HG03342 (cell line): ENCODE measurements around the gene CCDC157.

Experiments used
- ATAC-seq: cut with Tn5 transposase; IDR thresholded peaks from one replicate; pipeline ENCODE4 v1.9.1; 2021; ENCODE audit warnings: mild to moderate bottlenecking, moderate library complexity; ENCODE audit not compliant: unreplicated experiment

The CCDC157 gene

DNA sequence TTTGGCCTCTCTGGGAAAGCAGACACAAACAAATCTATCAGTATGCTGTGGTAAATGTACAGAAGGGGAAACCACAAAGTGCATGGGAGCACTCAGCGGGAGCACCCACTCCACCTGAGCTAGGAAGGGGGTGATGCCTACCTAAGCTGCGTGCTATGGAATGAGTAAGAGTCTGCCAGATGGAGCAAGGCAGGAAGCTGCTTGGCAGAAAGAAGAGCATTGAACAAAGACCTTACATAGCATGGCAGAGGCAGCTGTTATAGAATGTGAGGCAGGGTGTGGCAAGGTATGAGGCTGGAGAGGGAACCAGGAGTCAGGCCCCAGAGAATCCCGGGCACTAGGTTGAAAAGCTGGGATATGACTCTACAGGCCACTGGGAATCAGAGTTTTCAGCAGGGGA is 55.0 kb downstream of the CCDC157 start:
- ATAC-seq, result no peak

DNA sequence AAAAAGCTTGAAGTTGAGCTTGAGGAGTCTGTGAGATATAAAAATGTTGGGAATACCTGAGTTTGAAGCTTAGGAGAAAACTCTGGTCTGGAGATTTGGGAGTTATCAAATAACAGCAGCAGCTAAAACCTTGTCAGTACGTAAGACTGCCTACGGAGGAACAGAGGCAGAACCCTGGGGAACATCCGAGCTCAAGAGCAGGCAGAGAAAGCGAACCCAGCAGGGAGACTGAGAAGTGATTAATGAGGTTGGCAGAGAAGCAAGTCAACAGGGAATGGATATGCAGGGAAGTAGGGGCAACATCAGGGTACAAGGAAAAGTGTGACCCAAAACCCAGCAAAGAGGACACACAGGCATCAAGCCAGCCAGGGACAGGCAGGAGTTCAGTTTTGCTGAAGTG is 56.2 kb downstream of the CCDC157 start:
- no peak for ATAC-seq

DNA sequence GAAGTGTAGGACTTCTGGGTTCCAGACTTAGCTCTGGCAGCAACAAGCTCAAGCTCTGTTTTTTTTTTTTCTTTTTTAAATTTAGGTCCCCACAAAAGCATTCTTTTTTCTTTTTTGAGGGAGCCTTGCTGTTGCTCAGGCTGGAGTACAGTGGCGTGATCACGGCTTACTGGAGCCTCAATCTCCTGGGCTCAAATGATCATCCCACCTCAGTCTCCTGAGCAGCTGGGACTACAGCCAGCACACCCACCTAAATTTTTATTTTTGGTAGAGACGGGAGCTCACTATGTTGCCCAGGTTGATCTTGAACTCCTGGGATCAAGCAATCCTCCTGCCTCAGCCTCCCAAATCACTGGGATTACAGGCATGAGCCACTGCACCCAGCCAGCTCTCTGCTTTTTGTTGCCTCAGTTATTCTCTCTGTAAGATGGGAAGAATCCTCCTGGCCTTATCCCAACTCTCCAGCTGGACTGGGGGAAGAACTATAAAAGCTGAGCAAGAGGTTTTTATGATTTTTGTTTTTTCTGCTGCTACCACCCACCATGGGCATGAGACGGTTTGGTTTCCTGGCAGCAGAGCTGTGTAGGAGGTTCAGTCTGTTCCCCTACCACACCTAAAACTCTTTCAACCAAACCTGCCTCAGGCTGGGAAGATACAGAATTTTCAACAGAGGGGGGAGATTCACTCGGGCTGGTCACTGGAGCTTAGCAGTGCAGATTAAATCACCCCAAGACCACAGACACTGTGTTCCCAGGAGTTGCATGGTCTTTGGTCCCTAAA is 57.1 kb downstream of the CCDC157 start:
- ATAC-seq, result no peak

DNA sequence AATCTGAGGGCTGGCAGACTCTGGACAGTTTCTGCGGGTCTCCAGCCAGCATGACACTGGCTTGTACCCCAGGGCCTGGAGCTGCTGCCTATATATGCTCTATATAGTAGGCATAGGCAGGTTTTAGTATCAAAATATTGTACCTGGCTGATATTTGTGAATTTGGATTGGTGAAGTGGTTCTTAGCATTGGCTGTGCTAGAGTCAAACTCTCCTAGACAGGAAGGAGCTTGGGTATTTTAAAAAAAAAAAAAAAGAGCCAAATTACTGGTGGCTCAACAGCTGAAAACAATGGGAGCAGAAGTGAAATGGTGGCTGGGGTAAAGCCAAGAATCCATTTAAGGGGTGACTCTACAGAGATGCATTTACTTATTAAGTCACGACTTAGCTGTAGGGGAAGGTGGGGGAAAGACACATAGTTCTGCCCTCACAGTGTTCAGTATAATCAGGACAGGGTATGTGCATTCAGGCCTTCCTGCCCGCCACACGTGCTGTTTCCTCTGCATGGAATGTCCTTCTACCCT is 57.8 kb downstream of the CCDC157 start:
- no peak for ATAC-seq

DNA sequence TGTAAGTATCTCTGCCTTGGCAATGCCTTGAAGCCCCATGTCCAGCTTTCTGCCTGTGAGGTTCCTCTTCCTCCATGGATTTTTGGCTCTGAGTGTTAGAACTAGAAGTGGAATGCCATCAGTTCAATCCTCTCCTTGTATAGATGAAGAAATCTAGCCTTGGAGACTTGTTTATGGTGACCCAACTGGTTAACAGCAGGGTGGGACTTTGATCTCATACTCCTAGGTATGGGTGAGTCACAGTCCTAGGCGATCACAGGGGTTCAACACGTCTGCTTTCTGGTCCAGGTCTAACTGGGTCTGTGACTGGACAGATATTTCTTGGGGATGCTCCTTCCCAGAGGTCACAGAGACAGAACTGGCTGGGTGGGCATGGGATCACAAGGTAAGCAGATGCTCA is 59.6 kb downstream of the CCDC157 start:
- no peak for ATAC-seq

DNA sequence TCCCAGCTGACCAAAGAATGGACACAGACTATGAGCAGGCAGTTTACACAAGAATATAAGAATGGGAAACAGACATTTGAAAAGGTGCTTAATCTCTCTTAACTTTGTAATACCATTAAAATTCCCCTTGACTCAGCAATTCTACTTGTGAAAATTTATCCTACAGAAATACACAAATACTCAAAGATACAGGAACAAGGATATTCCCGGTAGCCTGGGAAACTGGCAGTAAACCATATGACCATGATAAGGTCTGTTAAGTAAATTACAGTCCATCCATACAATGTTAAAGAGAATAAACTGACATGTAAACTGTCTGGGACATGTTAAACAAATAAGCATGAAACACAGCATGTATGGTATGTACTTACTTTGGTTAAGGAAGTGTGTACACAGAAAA is 60.0 kb downstream of the CCDC157 start:
- no peak for ATAC-seq

DNA sequence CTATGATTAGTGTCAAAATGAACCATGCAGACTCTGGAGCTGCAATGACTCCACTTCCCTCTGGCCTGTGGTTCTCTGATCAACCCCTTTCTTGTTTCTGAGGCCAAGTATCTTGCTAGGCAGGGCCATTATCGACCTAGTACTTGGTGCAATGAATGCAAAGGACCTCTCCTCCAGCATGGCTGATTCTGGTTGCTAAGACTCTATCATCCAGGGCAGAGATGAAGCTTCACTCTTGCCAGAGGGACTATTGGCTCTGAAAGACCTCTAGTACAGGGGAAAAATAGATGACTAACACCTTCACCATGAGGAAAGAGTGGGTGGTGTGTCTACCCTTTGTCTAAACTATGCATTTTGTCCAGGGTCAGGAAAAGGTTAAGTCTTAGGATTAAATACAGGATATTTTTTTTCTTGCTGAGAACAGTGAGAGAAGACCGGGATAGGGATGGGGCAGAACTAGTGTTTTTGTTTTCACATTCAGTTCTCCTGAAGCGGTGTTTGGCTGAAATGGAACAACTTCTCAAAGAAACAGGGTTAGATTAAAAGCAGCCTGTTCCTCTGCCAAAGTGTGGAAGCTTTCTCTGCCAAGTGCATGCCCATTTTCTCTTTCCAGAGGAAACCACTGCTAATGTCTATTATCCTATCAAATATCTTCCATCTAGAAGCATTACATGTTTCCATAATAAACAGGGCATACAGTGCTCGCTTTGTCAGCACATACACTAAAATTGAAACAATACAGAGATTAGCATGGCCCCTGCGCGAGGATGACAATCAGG is 63.7 kb downstream of the CCDC157 start:
- ATAC-seq, result no peak

DNA sequence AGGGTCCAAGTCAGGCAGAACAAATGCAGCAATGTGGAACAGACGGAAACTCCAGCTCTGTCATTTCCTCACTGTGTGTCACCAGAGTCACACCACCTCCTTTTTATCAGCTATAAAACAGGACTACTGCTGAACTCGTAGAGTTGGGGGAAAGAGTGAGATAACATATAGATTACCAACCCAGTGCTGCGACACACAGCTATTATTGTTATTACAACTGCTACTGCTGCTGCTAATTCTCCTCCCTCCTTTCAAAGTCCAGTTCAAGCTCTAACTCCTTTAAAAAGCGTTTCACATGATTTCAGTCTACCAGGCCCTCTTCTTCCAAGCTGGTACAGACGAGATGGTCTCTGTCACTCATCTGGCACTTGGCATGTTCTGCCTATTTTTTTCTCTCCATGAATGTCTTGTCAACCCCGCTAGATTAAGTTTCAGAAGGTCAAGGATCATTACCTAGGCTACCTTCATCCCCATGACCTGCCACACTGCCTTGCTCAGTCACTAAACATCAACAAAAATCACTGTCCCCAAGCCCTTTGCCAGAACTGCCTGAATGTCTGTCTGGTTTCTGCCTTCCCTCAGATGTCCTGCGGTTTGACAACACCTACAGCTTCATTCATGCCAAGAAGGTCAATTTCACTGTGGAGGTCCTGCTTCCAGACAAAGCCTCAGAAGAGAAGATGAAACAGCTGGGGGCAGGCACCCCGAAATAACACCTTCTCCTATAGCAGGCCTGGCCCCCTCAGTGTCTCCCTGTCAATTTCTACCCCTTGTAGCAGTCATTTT is 65.1 kb downstream of the CCDC157 start:
- ATAC-seq, result no peak

DNA sequence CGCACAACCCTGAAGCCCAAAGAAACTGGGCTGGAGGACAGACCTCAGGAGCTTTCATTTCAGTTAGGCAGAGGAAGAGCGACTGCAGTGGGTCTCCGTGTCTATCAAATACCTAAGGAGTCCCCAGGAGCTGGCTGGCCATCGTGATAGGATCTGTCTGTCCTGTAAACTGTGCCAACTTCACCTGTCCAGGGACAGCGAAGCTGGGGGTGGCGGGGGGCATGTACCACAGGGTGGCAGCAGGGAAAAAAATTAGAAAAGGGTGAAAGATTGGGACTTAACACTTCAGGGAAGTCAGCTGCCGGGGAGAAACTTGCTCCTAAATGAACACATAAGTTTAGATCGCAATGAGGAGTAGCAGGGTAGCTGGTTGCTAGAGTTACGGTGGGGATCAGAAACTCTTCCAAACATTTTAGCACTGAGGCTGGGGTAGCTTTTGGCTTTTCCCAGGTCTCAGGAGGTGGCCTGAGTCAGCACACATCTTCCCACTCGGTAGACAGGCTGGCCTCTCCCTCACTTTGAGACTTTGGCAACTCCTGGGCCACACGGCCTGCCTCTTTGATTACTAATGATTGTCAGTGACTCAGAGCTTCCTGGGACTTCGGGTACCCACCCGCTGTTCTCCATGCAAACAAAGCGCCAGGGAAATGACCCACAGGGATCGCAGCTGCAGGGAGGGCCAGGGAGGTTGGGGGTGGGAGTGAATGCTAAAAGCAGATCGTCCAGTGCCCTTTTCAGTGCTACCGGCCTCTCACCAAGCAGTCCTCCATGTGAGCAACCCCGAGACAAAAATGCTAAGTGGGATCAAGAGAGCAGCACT is 65.9 kb downstream of the CCDC157 start:
- no peak for ATAC-seq

DNA sequence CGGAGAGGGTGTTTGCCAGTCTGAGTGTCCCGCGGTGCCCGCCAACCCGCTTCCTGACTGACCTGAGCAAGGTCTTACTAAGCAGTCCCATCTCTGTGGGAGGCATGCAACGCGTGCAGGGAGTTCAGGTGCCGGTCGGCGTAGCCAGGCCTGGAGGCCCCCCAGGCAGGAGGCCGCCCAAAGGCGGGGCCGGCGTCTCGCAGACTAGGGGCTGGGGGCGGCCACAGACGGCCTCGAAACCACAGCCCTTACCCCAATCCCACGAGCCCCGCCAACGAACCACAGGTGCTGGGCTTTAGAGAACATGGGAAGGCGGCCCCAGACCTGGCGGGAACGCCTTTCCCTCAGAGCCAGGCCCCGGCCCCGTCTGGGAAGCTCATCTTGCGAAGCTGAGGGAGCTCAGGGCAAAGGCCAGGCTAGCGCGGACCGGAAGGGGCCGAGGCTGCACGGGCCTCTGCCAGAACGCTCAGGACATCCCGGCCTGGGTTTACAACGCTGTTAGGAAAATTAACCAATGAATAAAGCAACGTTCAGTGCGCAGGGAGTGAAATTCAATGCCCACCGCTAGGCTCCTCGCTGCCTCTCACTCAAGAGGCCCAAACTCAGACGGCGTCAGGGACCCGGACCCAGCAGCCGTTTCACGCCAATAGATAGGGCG is 66.6 kb downstream of the CCDC157 start:
- peak; percentile 24 for ATAC-seq

DNA sequence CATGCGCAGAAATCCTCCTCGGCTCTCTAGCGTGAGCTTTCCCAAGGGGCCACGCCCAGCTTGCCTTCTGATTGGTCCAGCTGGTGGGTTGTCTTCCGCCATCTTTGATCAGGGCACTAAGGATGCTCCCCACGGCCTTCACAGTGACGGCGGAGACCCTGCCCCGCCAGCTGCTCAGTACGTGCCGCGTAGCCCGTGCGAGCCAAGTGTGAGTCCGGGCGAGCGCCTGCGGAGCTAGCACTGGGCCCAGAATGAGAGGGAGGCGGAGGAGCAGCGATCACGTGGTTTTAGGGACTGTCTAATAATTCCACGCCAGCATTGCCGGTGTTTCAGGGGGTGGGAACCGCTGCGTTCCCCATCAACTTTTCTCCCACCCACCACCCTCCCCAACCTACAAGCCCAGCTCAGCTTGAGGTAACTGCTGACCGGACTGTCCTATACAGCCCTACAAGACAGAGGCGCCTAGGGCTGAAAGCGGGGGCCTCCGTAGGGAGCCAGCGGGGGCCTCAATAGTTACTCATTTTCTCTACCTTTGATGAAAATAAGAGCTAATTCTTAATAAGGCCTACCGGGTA is 67.2 kb downstream of the CCDC157 start:
- peak; percentile 79 for ATAC-seq

DNA sequence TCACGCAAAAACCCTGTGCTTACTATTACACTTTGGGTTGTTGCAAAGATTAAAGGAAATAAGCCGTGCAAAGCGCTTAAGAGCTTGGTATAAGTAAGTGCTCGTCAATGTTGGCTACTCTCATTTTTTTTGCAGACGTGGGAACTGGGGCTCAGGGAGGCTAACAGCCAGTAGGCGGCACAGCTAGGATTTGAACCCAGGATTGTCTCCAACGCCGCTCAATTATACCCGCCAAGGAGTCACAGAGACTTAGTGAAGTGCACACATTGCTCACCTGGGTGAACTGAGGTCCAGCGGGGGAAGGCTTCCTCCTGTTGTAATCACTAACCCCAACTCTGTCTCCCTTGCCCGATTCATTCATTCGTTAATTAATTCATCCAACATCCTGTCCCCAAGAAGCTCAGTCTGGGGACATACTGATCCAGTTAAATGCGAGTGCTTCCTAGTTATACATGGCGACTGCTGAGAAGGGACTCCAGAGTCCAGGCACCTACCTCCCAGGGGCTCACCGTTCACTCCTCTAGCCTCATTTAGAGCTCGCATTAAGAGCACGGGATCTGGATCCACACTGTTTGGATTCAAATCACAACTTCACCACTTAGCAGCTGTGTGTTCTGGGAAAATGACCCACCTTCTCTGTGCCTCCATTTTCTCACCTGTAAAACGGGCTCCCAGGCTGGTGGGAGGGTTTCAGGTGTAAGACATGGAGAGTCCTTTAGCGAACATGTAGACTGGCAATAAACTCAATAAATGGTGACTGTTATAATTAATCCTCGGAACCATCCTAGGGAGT is 67.9 kb downstream of the CCDC157 start:
- ATAC-seq, result no peak

DNA sequence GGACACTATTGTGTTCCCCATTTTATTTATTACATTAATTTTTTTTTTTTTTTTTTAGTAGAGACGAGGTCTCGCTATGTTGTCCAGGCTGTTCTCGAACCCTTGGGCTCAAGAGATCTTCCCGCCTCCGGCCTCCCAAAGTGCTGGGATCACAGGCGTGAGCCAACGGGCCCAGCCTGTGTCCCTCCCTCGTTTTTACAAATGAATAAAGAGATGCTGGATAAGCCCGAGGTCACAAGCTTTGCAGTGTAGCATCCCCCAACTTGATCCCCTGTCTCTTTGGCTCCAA is 68.5 kb downstream of the CCDC157 start:
- ATAC-seq, result no peak

DNA sequence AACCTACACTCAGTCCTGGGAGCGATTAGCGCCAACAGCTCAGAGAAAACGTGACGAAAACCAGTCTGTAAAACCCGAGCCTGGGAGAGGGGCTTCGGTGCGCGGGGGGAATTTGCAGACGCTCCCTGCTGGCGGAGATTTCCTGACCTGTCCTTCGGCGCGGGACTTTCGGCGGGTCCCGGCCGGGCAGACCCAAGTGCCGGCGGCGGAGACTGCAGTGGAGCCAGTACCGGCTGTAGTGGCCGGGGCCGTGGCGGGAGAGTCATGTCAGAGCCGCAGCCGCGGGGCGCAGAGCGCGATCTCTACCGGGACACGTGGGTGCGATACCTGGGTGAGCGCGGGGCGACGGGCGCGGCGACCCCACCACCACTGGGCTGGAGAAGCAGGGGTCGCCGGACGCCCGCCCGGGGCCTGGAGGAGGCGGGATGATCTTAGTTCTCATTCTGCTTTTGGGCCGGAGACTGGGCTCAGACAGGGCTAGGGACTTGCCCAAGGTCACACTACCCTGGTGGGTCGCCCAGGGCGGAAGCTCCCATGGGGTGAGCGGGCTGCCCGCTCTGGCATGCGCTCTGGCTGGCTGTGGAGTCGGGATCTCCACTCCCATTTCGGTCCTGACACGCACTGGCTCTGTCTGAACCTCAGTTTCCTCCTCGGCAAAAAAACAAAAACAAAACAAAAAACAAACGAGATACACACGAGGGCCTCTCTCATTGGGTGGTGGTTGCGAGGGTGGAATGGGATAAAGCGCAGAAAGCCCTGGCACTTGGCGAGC is 69.0 kb downstream of the CCDC157 start, which contains the start of gene MTFP1:
MTFP1 (plus strand) TSS at position 153 of the 772 bp plus-strand sequence; CDS start at position 265, 112 bp downstream.
- ATAC-seq, result no peak
